Measurements from ENCODE around the gene ZMYND8. TPM values are rescaled to one million over a fixed set of nuclear protein-coding genes. Genes with fewer than 3 reads are reported as not detected.

The ZMYND8 gene
- total RNA-seq = 10 to 100 TPM; 57.6 to 72.6 (median 69.8) TPM
- total RNA-seq (2013) = 48.9 TPM

GRCh38 chr20:47356526-47357295 lies at the start of gene ZMYND8:
Gene ZMYND8, minus strand, starts transcription at chr20:47356699. Its CDS starts 29 bp downstream, at chr20:47356670.
- no peak within 1 kb of the TSS for H3K27ac Mint-ChIP-seq
- 3% methylated on average over 21 of the region's 21 CpGs for WGBS (ENCODE audit: insufficient coverage)

DNA sequence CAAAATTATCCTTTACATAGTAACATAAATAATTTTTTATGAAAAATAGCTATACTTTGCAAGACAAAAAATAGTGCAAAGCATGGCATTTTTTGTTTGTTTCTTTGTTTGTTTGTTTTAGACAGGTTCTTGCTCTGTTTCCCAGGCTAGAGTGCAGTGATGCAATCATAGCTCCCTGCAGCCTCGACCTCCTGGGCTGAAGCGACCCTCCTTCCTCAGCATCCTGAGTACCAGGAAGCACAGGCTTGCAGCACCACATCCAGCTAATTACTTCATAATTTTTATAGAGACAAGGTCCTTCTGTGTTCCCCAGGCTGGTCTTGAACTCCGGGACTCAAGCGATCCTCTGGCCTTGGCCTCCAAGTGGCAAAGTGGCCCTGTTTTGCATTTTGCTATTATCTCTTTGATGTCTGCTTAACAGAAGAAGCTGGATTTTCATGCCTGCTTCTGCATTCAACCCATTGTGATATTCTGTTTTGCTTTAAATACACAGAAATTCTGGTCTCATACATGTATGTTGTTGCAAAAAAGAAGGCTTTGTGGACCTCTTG lies 49.4 kb upstream of the ZMYND8 start:
- no peak for TF ChIP-seq CTCF (IDR thresholded peaks at IDR 0.05)
- H3K36me3 Mint-ChIP-seq = no peaks in the 10 kb centered on the region
- no peak overlapping the region for H3K27ac Mint-ChIP-seq
- H3K4me1 Mint-ChIP-seq = no peaks in the 10 kb centered on the region
- DNase-seq (no peak), ATAC-seq (no peak)
- no peaks in the 10 kb centered on the region for H3K27me3 Mint-ChIP-seq (ENCODE audit: low read depth in 2 of 2)
- WGBS (ENCODE audit: insufficient coverage) = 68% methylated on average over 4 of the region's 4 CpGs
- no peaks in the 10 kb centered on the region for H3K4me1 ChIP-seq (ENCODE audit: control insufficient read depth, insufficient read depth, low read length)
- no peaks in the 10 kb centered on the region for H3K36me3 ChIP-seq (ENCODE audit: control insufficient read depth, insufficient read depth, low read length)
- intact Hi-C loops (cut with micrococcal nuclease) = no loop called here
- no peak overlapping the region for H3K4me3 ChIP-seq (ENCODE audit: low read length)
- H3K9me3 Mint-ChIP-seq = no peaks in the 10 kb centered on the region
- H3K27ac ChIP-seq (ENCODE audit: low read length) = no peak overlapping the region
- peaks cover under 1% of the 10 kb centered on the region for H3K9me3 ChIP-seq (ENCODE audit: control insufficient read depth, insufficient read depth, low read length)
- no peaks in the 10 kb centered on the region for H3K27me3 ChIP-seq (ENCODE audit: control insufficient read depth, insufficient read depth, low read length)
- no peak overlapping the region for H3K4me3 Mint-ChIP-seq

More at GRCh38 chr20:47356526-47357295, at the start of gene ZMYND8:
- H3K9me3 ChIP-seq (ENCODE audit: control insufficient read depth, insufficient read depth, low read length) = no peaks in the 10 kb centered on the region
- no peaks in the 10 kb centered on the region for H3K36me3 ChIP-seq (ENCODE audit: control insufficient read depth, insufficient read depth, low read length)
- ATAC-seq (peak; percentile 87 to 89 (median 87)), DNase-seq (peak; percentile 95 to 99)
- peaks cover 68% of the 10 kb centered on the region for H3K4me1 ChIP-seq (ENCODE audit: control insufficient read depth, insufficient read depth, low read length)
- peak within 1 kb of the TSS; percentile 86 for H3K27ac ChIP-seq (ENCODE audit: low read length)
- Mint-ChIP-seq H3K9me3 (no peaks in the 10 kb centered on the region), H3K27me3 (ENCODE audit: low read depth in 2 of 2) (no peaks in the 10 kb centered on the region), H3K4me1 (peaks cover 13 to 63% of the 10 kb centered on the region in 2 donors), H3K4me3 (peak within 1 kb of the TSS; percentile 90), H3K36me3 (no peaks in the 10 kb centered on the region)
- no peaks in the 10 kb centered on the region for H3K27me3 ChIP-seq (ENCODE audit: control insufficient read depth, insufficient read depth, low read length)
- TF ChIP-seq CTCF (IDR thresholded peaks at IDR 0.05) = no peak
- intact Hi-C loops (cut with micrococcal nuclease) = loop anchor here (5.0 to 10.0 kb wide), 2 partner anchors 39 to 148 kb away; partner anchors contain the start of gene NCOA3
- H3K4me3 ChIP-seq (ENCODE audit: low read length) = peak within 1 kb of the TSS; percentile 42

- Mint-ChIP-seq H3K36me3 (no peaks in the 10 kb centered on the region), H3K4me3 (no peak overlapping the region), H3K9me3 (no peaks in the 10 kb centered on the region), H3K27ac (no peak overlapping the region), H3K27me3 (ENCODE audit: low read depth in 2 of 2) (no peaks in the 10 kb centered on the region), H3K4me1 (peaks cover 7 to 15% of the 10 kb centered on the region in 2 donors)
- DNase-seq (no peak), ATAC-seq (no peak)
- 93% methylated on average over 5 of the region's 5 CpGs for WGBS (ENCODE audit: insufficient coverage)
- Histone ChIP-seq H3K27me3 (ENCODE audit: control insufficient read depth, insufficient read depth, low read length) (no peaks in the 10 kb centered on the region), H3K27ac (ENCODE audit: low read length) (no peak overlapping the region), H3K9me3 (ENCODE audit: control insufficient read depth, insufficient read depth, low read length) (peaks cover 4% of the 10 kb centered on the region), H3K4me3 (ENCODE audit: low read length) (no peak overlapping the region), H3K36me3 (ENCODE audit: control insufficient read depth, insufficient read depth, low read length) (no peaks in the 10 kb centered on the region), H3K4me1 (ENCODE audit: control insufficient read depth, insufficient read depth, low read length) (peaks cover 6% of the 10 kb centered on the region)
- TF ChIP-seq CTCF (IDR thresholded peaks at IDR 0.05) = no peak
- intact Hi-C loops (cut with micrococcal nuclease) = no loop called here
These were observed 44.2 kb upstream of the ZMYND8 start for GRCh38 chr20:47400685-47401084.
